ENCODE data around the gene ADAMTSL1. TPM values are rescaled to one million over a fixed set of nuclear protein-coding genes. Genes with fewer than 3 reads are reported as not detected.

The ADAMTSL1 gene
- total RNA-seq (2014; rRNA removed; shearing (Covaris generic)) (2.0 and 5.0 TPM in 2 replicates), polyA plus RNA-seq (2016; fragmentation: Nextera tagmentation; extraction: Ambion mirVana) (2.0 and 2.3 TPM in 2 replicates)
- long read RNA-seq, partial matches to known transcripts, result 0 of 1 reads
- long read RNA-seq, other reads (novel, unspliced or antisense), result 0 of 1 reads

GRCh38 chr9:18473652-18474279 lies at the start of gene ADAMTSL1:
Gene ADAMTSL1 (plus strand): TSS chr9:18474153. CDS start chr9:18474233, 80 bp downstream.
- Histone ChIP-seq H3K4me1 (ENCODE audit: insufficient read depth) (peaks cover 55% of the 10 kb centered on the region), H3K27me3 (ENCODE audit: insufficient read depth) (no peaks in the 10 kb centered on the region), H3K9me2 (ENCODE audit: insufficient read depth) (no peaks in the 10 kb centered on the region), H2AFZ (peak within 1 kb of the TSS; percentile 88), H3K36me3 (ENCODE audit: insufficient read depth) (no peaks in the 10 kb centered on the region), H3K27ac (ENCODE audit: low read depth) (peak within 1 kb of the TSS; percentile 18; the same call in 1 of the 2 replicates), H3K4me3 (peak within 1 kb of the TSS; percentile 46), H4K20me1 (replicated peaks; ENCODE audit: insufficient read depth) (no peaks in the 10 kb centered on the region), H3F3A (replicated peaks; ENCODE audit: low read depth) (no peaks in the 10 kb centered on the region; the same call in 1 of the 2 replicates), H3K79me2 (replicated peaks; ENCODE audit: insufficient read depth) (no peaks in the 10 kb centered on the region), H3K4me2 (peak within 1 kb of the TSS; percentile 69)
- Mint-ChIP-seq H3K27ac (peak within 1 kb of the TSS; percentile 36; the same call in 1 of the 2 replicates), H3K36me3 (ENCODE audit: low read depth) (0 out of 3 replicates have a peak, but pooled peaks cover 2% of the 10 kb centered on the region), H3K4me3 (peak within 1 kb of the TSS; percentile 67), H3K9me3 (peaks cover 3% of the 10 kb centered on the region; the same call in 2 of the 3 replicates), H3K27me3 (ENCODE audit: insufficient read depth, low read depth, poor library complexity) (peaks cover 3% of the 10 kb centered on the region), H3K4me1 (peaks cover 58% of the 10 kb centered on the region)
- peak; percentile 88 for DNase-seq (ENCODE audit: low spot score)
- TF ChIP-seq EZH2 (IDR thresholded peaks at IDR 0.05; ENCODE audit: low read depth, unreplicated experiment) (no peak), POLR2AphosphoS5 (IDR thresholded peaks at IDR 0.05; ENCODE audit: low read depth) (peak; percentile 23; the same call in 1 of the 2 replicates)
- peak; percentile 98 for ATAC-seq

GRCh38 chr9:18427691-18428090 lies 46.3 kb upstream of the ADAMTSL1 start:
- ATAC-seq (no peak), DNase-seq (ENCODE audit: low spot score) (no peak)
- no peak overlapping the region for H3K4me3 ChIP-seq
- no peaks in the 10 kb centered on the region for H3K9me2 ChIP-seq (ENCODE audit: insufficient read depth)
- Mint-ChIP-seq H3K9me3 (no peaks in the 10 kb centered on the region; the same call in 2 of the 3 replicates), H3K27me3 (ENCODE audit: insufficient read depth, low read depth, poor library complexity) (no peaks in the 10 kb centered on the region), H3K36me3 (ENCODE audit: low read depth) (no peaks in the 10 kb centered on the region), H3K4me3 (no peak overlapping the region), H3K4me1 (no peaks in the 10 kb centered on the region; the same call in 2 of the 3 replicates), H3K27ac (no peak overlapping the region)
- no peaks in the 10 kb centered on the region for H4K20me1 ChIP-seq (replicated peaks; ENCODE audit: insufficient read depth)
- no peak for TF ChIP-seq POLR2AphosphoS5 (IDR thresholded peaks at IDR 0.05; ENCODE audit: low read depth)
- TF ChIP-seq ZNF331 (CRISPR knock-in tag; IDR thresholded peaks at IDR 0.05; ENCODE audit: low read depth), result no peak
- TF ChIP-seq STAT1 (IDR thresholded peaks at IDR 0.05; ENCODE audit: unreplicated experiment), result no peak
- H3K4me1 ChIP-seq (ENCODE audit: insufficient read depth), result no peaks in the 10 kb centered on the region
- no peak overlapping the region for H3K4me2 ChIP-seq
- H3K27me3 ChIP-seq (ENCODE audit: insufficient read depth), result no peaks in the 10 kb centered on the region
- no peaks in the 10 kb centered on the region for H3K36me3 ChIP-seq (ENCODE audit: insufficient read depth)
- no peaks in the 10 kb centered on the region for H3K79me2 ChIP-seq (replicated peaks; ENCODE audit: insufficient read depth)
- peak overlapping the region; percentile 90; the same call in 1 of the 2 replicates for H2AFZ ChIP-seq
- H3F3A ChIP-seq (replicated peaks; ENCODE audit: low read depth), result no peaks in the 10 kb centered on the region
- H3K27ac ChIP-seq (ENCODE audit: low read depth), result no peak overlapping the region

GRCh38 chr9:18428661-18429060 lies 45.3 kb upstream of the ADAMTSL1 start:
- Histone ChIP-seq H3K36me3 (ENCODE audit: insufficient read depth) (no peaks in the 10 kb centered on the region), H3K27me3 (ENCODE audit: insufficient read depth) (no peaks in the 10 kb centered on the region), H3K4me1 (ENCODE audit: insufficient read depth) (no peaks in the 10 kb centered on the region), H3K4me3 (no peak overlapping the region), H3K9me2 (ENCODE audit: insufficient read depth) (no peaks in the 10 kb centered on the region), H2AFZ (no peak overlapping the region), H4K20me1 (replicated peaks; ENCODE audit: insufficient read depth) (no peaks in the 10 kb centered on the region), H3K4me2 (no peak overlapping the region), H3K27ac (ENCODE audit: low read depth) (no peak overlapping the region), H3F3A (replicated peaks; ENCODE audit: low read depth) (no peaks in the 10 kb centered on the region), H3K79me2 (replicated peaks; ENCODE audit: insufficient read depth) (no peaks in the 10 kb centered on the region)
- Mint-ChIP-seq H3K4me3 (no peak overlapping the region), H3K27ac (no peak overlapping the region), H3K4me1 (no peaks in the 10 kb centered on the region; the same call in 2 of the 3 replicates), H3K36me3 (ENCODE audit: low read depth) (no peaks in the 10 kb centered on the region), H3K27me3 (ENCODE audit: insufficient read depth, low read depth, poor library complexity) (no peaks in the 10 kb centered on the region), H3K9me3 (no peaks in the 10 kb centered on the region; the same call in 2 of the 3 replicates)
- DNase-seq (ENCODE audit: low spot score) (no peak), ATAC-seq (no peak)
- TF ChIP-seq ZNF331 (CRISPR knock-in tag; IDR thresholded peaks at IDR 0.05; ENCODE audit: low read depth) (no peak), ETS1 (IDR thresholded peaks at IDR 0.05) (no peak), CREB1 (CRISPR knock-in tag; IDR thresholded peaks at IDR 0.05; ENCODE audit: low read depth) (no peak), ZNF114 (CRISPR knock-in tag; IDR thresholded peaks at IDR 0.05) (no peak), NANOG (IDR thresholded peaks at IDR 0.05; ENCODE audit: borderline replicate concordance) (no peak), STAT1 (IDR thresholded peaks at IDR 0.05; ENCODE audit: unreplicated experiment) (no peak), CTCF (conservative IDR thresholded peaks at IDR 0.05; ENCODE audit: low read depth in 2 of 2) (no peak), JUNB (IDR thresholded peaks at IDR 0.05; ENCODE audit: unreplicated experiment) (no peak)
